GM19240 (cell line): Measurements from ENCODE around the gene PCDHB12.
"Not testable (repeated sequence)": the region's sequence is repeated elsewhere in the genome, so short reads cannot be mapped to it uniquely, and the experiment has no call there.

ENCODE experiments used
- DNase-seq: peaks from one replicate; pipeline ENCODE4 v3.0.0; 2011; ENCODE audit warnings: low spot score; ENCODE audit not compliant: insufficient read length

PCDHB12 gene

DNA sequence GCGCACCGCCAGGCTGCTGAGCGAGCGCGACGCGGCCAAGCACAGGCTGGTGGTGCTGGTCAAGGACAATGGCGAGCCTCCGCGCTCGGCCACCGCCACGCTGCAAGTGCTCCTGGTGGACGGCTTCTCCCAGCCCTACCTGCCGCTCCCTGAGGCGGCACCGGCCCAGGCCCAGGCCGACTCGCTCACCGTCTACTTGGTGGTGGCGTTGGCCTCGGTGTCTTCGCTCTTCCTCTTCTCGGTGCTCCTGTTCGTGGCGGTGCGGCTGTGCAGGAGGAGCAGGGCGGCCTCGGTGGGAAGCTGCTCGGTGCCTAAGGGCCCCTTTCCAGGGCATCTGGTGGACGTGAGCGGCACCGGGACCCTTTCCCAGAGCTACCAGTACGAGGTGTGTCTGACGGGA lies 6.9 kb upstream of the PCDHB12 start:
- not testable (repeated sequence) for DNase-seq

DNA sequence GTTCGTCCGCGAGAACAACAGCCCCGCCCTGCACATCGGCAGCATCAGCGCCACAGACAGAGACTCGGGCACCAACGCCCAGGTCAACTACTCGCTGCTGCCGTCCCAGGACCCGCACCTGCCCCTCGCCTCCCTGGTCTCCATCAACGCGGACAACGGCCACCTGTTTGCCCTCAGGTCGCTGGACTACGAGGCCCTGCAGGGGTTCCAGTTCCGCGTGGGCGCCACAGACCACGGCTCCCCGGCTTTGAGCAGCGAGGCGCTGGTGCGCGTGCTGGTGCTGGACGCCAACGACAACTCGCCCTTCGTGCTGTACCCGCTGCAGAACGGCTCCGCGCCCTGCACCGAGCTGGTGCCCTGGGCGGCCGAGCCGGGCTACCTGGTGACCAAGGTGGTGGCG lies 1.8 kb downstream of the PCDHB12 start:
- DNase-seq, result not testable (repeated sequence)

DNA sequence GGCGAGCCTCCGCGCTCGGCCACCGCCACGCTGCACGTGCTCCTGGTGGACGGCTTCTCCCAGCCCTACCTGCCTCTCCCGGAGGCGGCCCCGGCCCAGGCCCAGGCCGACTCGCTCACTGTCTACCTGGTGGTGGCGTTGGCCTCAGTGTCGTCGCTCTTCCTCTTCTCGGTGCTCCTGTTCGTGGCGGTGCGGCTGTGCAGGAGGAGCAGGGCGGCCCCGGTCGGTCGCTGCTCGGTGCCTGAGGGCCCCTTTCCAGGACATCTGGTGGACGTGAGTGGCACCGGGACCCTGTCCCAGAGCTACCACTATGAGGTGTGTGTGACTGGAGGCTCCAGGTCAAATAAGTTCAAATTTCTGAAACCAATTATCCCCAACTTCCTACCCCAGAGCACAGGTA lies 2.3 kb downstream of the PCDHB12 start:
- not testable (repeated sequence) for DNase-seq

DNA sequence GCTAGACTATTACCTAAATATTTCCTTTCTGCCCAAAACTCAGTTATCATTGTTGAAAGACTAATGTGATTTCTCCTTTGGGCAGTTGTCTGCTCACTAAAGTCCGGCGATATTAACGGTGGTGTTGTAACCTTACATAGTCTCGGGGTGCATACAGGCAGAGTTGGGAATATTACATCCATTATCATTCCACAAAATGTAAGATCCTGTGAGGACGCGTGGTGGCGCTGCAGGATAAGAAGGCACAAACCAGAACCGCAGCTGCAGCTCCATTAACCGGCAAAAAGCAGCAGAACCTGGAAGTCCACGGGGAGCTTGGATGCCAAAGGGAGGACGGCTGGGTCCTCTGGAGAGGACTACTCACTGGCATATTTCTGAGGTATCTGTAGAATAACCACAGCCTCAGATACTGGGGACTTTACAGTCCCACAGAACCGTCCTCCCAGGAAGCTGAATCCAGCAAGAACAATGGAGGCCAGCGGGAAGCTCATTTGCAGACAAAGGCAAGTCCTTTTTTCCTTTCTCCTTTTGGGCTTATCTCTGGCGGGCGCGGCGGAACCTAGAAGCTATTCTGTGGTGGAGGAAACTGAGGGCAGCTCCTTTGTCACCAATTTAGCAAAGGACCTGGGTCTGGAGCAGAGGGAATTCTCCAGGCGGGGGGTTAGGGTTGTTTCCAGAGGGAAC lies 5.3 kb downstream of the PCDHB12 start, which contains the start of gene PCDHB13:
PCDHB13 (plus strand) TSS at position 264 of the 684 bp plus-strand sequence; CDS start at position 469, 205 bp downstream.
- DNase-seq, result not testable (repeated sequence)

DNA sequence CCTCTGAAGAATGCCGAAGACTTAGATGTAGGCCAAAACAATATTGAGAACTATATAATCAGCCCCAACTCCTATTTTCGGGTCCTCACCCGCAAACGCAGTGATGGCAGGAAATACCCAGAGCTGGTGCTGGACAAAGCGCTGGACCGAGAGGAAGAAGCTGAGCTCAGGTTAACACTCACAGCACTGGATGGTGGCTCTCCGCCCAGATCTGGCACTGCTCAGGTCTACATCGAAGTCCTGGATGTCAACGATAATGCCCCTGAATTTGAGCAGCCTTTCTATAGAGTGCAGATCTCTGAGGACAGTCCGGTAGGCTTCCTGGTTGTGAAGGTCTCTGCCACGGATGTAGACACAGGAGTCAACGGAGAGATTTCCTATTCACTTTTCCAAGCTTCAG lies 6.1 kb downstream of the PCDHB12 start:
- DNase-seq, result not testable (repeated sequence)

DNA sequence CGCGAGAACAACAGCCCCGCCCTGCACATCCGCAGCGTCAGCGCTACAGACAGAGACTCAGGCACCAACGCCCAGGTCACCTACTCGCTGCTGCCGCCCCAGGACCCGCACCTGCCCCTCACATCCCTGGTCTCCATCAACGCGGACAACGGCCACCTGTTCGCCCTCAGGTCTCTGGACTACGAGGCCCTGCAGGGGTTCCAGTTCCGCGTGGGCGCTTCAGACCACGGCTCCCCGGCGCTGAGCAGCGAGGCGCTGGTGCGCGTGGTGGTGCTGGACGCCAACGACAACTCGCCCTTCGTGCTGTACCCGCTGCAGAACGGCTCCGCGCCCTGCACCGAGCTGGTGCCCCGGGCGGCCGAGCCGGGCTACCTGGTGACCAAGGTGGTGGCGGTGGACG lies 7.0 kb downstream of the PCDHB12 start:
- not testable (repeated sequence) for DNase-seq

DNA sequence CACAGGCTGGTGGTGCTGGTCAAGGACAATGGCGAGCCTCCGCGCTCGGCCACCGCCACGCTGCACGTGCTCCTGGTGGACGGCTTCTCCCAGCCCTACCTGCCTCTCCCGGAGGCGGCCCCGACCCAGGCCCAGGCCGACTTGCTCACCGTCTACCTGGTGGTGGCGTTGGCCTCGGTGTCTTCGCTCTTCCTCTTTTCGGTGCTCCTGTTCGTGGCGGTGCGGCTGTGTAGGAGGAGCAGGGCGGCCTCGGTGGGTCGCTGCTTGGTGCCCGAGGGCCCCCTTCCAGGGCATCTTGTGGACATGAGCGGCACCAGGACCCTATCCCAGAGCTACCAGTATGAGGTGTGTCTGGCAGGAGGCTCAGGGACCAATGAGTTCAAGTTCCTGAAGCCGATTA lies 7.5 kb downstream of the PCDHB12 start:
- DNase-seq, result not testable (repeated sequence)

DNA sequence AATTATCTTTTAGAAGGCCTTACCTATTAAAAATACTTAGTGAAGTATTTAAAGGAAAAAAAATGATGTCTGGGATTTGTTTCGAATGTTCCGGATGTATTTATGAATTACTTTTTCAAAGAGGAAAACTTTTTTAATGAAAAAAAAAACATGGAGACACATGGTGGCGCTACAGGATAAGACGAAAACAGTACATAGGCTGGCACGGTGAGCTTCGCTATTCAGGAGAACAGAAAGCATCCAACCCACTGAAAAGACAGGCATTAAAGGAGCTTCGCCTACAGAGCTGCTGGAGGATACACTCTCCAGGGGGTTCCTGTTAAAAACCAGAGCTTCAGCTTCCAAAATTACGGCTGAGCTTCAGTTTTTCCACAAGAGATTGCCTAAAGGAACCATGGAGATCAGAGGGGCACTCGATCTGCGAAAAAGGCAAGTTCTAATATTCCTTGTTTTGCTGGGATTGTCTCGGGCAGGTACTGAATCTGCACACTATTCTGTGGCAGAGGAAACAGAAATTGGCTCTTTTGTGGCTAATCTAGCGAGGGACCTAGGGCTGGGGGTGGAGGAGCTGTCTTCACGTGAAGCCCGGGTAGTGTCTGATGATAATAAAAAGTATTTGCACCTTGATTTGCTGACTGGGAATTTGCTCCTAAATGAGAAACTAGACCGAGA lies 14.7 kb downstream of the PCDHB12 start, which contains the start of gene PCDHB14:
PCDHB14 (plus strand) TSS at position 232 of the 672 bp plus-strand sequence; CDS start at position 395, 163 bp downstream.
- no peak for DNase-seq

DNA sequence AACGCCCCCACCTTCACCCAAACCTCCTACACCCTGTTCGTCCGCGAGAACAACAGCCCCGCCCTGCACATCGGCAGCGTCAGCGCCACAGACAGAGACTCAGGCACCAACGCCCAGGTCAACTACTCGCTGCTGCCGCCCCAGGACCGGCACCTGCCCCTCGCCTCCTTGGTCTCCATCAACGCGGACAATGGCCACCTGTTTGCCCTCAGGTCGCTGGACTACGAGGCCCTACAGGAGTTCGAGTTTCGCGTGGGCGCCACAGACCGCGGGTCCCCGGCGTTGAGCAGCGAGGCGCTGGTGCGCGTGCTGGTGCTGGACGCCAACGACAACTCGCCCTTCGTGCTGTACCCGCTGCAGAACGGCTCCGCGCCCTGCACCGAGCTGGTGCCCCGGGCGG lies 16.3 kb downstream of the PCDHB12 start:
- not testable (repeated sequence) for DNase-seq

DNA sequence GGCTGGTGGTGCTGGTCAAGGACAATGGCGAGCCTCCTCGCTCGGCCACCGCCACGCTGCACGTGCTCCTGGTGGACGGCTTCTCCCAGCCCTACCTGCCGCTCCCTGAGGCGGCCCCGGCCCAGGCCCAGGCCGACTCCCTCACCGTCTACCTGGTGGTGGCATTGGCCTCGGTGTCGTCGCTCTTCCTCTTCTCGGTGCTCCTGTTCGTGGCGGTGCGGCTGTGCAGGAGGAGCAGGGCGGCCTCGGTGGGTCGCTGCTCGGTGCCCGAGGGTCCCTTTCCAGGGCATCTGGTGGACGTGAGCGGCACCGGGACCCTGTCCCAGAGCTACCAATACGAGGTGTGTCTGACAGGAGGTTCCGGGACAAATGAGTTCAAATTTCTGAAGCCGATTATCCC lies 16.9 kb downstream of the PCDHB12 start:
- DNase-seq, result not testable (repeated sequence)

DNA sequence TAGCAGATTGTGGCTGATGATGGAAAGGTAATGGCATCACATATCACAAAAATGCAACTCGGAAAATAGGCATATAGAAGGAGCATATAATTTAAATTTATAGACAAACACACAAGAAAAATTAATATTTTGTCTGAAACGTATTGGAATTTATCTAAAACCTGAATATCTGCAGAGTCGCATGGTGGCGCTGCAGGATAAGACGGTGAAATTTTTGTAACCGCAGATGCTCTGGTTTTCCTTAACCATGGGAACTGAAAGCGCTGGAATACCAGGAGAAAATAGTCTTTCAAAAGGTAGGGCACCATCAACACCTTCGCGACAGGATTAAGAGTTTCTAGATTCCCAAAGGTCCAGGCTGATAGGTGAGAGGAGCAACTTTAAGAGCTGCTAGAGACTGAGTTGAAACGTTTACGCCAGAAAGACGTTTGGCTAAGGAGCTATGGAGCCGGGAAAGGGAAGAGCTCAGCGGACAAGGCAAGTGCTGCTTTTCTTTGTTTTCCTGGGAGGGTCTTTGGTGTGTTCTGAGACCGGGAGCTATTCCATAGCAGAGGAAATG lies 25.7 kb downstream of the PCDHB12 start:
- no peak for DNase-seq

DNA sequence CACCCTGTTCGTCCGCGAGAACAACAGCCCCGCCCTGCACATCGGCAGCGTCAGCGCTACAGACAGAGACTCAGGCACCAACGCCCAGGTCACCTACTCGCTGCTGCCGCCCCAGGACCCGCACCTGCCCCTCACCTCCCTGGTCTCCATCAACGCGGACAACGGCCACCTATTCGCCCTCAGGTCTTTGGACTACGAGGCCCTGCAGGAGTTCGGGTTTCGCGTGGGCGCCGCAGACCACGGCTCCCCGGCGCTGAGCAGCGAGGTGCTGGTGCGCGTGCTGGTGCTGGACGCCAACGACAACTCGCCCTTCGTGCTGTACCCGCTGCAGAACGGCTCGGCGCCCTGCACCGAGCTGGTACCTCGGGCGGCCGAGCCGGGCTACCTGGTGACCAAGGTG lies 27.4 kb downstream of the PCDHB12 start:
- not testable (repeated sequence) for DNase-seq

DNA sequence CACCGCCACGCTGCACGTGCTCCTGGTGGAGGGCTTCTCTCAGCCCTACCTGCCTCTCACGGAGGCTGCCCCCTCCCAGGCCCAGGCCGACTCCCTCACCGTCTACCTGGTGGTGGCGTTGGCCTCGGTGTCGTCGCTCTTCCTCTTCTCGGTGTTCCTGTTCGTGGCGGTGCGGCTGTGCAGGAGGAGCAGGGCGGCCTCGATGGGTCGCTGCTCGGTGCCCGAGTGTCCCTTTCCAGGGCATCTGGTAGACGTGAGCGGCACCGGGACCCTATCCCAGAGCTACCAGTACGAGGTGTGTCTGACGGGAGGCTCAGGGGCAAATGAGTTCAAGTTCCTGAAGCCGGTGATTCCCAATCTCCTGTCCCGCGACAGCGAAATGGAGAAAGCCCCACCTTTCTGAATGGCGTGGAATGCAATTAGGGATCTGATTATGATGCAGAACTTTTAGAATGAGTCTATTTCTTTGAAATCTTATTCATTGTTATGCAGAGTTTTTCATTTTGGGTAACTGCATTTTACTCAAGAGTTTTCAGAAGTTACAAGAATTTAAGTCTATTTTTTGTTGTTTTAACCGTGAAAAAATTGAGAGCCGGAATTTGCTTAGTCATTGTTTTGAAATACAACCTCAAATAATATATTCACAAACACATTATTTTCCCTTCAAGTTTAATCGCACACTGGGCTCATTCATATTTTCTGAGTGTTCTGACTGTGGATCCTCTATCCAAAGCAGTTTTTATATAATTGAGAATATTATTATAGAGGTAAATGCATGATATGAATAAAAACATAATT lies 28.2 kb downstream of the PCDHB12 start:
- no peak for DNase-seq

DNA sequence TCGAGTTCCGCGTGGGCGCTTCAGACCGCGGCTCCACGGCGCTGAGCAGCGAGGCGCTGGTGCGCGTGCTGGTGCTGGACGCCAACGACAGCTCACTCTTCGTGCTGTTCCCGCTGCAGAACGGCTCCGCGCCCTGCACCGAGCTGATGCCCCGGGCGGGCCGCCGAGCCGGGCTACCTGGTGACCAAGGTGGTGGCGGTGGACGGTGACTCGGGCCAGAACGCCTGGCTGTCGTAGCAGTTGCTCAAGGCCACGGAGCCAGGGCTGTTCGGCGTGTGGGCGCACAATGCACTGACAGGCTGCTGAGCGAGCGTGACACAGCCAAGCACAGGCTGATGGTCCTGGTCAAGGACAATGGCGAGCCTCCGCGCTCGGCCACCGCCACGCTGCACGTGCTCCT lies 33.0 kb downstream of the PCDHB12 start:
- DNase-seq, result no peak

DNA sequence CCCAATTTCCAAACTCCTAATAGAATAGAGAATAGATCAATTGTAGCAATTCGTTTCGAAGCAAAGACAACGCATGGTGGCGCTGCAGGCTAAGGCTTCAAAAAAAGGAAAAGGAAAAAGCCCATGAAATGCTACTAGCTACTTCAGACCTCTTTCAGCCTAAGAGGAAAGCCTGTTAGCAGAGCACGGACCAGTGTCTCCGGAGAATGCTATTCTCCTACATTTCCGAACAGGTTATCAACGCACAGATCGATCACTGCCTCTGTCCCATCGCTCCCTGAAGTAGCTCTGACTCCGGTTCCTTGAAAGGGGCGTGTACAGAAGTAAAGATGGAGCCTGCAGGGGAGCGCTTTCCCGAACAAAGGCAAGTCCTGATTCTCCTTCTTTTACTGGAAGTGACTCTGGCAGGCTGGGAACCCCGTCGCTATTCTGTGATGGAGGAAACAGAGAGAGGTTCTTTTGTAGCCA lies 36.8 kb downstream of the PCDHB12 start, which contains the start of gene PCDHB15:
PCDHB15 (plus strand) TSS at position 146 of the 468 bp plus-strand sequence; CDS start at position 330, 184 bp downstream.
- DNase-seq, result no peak

DNA sequence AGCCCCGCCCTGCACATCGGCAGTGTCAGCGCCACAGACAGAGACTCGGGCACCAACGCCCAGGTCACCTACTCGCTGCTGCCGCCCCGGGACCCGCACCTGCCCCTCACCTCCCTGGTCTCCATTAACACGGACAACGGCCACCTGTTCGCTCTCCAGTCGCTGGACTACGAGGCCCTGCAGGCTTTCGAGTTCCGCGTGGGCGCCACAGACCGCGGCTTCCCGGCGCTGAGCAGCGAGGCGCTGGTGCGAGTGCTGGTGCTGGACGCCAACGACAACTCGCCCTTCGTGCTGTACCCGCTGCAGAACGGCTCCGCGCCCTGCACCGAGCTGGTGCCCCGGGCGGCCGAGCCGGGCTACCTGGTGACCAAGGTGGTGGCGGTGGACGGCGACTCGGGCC lies 38.5 kb downstream of the PCDHB12 start:
- not testable (repeated sequence) for DNase-seq

DNA sequence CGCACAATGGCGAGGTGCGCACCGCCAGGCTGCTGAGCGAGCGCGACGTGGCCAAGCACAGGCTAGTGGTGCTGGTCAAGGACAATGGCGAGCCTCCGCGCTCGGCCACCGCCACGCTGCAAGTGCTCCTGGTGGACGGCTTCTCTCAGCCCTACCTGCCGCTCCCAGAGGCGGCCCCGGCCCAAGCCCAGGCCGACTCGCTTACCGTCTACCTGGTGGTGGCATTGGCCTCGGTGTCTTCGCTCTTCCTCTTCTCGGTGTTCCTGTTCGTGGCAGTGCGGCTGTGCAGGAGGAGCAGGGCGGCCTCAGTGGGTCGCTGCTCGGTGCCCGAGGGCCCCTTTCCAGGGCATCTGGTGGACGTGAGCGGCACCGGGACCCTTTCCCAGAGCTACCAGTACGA lies 38.9 kb downstream of the PCDHB12 start:
- not testable (repeated sequence) for DNase-seq

DNA sequence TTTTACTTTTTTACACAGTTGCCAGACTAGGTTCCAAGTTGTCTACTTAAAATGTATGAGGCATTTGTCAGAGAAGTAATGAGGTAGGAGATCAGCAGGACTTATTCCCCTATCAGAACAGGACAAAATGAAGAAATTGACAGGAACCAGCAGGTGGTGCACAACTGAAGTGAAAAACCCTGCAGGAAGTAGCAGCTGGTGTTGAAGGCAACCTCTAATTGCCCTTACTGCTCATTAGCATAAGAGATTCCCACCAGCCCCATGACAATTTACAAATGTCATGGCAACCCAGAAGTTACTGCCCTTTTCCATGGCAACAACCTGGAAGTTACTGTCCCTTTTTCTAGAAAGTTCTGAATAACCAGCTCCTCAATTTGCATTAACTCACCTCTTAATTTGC lies 42.1 kb downstream of the PCDHB12 start:
- DNase-seq, result no peak

DNA sequence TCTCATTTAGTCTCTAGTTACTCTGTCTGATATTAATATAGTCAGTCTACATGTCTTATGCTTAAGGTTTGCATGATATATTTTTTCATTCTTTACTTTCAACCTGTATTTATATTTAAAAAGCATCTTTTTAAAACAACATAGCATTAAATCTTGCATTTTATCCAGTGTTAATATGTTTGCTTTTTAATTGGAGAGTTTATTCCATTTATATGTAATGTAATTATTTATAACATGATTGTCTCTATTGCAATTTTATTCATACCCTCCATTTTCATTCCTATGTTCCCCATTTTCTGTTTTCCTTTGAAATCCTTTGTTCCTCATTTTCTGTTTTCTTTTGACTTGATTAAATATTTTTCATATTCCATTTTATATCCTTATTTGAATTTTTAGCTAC lies 49.9 kb downstream of the PCDHB12 start:
- DNase-seq, result no peak

DNA sequence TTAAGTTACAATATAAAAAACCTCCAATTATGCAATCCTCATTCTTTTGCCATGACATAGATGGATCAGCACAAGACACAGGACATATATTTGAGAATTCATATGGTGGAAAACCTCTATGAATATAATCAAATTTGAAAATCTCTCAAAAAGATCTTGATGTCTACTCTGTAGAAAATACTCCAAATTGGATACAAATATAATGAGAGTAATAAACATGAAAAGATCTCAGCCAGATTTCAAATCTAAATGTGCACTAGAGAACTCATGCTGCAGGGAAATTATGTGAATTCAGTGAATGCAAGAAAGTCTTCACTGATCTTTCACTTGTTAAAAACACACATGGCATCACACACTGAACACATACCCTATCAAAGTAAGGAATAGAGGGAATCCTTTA lies 50.4 kb downstream of the PCDHB12 start:
- DNase-seq, result no peak
